GM11168 (cell line): ENCODE measurements around the gene CISD3.

ENCODE experiments used
- in situ Hi-C: fragments of 300-500 bp; cut with MboI; formaldehyde crosslinking; loops from one replicate; pipeline ENCODE4 v1.12.0; 2022; ENCODE audit warnings: low sequenced_read_pairs; ENCODE audit not compliant: unreplicated experiment

CISD3 gene

DNA sequence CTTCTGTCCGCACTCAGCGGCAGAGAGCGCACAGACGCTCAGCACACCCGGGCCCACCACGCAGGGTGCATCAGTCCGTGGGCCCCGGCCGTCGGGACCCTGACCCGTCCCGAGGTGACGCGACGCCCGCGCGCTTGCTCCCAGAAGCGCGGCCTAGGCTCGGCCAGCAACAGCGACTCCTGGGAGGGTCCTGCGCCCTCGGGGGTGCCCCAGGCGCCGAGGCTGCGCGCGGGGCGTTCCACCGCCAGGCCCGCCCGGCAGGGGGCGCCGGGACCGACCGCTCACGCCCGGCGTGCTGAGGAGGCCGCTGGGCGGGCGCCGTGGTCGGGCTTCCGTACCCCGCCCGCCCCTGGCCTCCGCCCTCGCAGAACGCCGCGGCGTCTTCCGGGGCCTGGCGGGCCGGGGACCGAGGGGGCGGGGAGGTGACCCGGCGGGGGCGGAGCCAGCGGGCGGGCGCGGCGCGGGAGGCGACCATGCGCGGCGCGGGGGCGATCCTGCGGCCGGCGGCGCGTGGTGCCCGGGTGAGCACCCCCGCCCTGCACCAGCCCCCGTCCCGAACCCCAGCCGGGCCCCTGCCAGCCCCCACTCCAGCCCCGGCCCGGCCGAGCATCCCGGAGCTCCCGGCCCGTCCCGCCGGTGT, at the start of gene CISD3:
Gene CISD3, plus strand, starts transcription at position 456 of the 640 bp plus-strand sequence. Its CDS starts 18 bp downstream, at position 474.
- in situ Hi-C loops, result loop anchor here (5.0 kb wide), 1 partner anchor 53 kb away; no protein-coding TSS in a partner anchor

GRCh38 chr17:38681096-38681495, 49.0 kb upstream of the CISD3 start:
- in situ Hi-C loops, result no loop called here

- in situ Hi-C loops, result no loop called here
Measured at GRCh38 chr17:38685491-38685890, 44.6 kb upstream of the CISD3 start.

DNA sequence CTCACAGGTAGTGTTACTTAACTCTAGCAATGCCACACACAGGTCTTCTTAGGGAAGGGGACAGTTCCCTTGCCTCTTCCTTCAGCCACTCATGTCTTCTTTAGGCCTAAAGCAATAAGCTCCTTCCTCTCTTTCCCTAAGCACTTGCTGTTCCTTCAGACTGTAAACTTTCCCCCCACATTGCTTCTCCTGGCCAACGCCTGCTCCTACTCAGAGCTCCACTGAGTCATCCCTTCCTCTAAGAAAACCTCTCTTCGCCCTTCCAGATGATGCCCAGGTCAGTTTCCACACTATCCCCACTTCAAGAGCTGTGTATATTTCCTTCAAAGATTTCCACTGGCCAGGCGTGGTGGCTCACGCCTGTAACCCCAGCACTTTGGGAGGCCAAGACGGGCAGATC, 42.9 kb upstream of the CISD3 start:
- in situ Hi-C loops, result no loop called here

DNA sequence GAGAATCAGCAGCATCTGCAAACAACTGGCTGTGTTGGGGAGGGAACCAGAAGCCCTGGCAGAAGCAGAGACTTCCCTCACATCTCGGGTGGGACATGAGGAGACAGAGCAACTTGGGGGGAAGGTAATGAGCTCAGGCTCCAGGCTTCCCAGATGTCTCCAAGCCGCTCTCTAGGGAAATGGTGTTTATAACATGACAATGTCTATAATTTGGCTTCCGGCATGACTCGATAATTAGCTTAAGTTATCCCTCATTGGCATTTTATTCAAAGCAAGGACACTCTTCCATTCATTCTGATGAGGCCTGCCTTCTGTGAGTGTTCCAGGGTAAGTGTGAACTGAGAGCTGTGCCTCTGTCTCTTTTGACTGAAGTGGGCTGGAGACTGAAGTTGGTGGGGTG, 39.8 kb upstream of the CISD3 start:
- in situ Hi-C loops, result no loop called here

GRCh38 chr17:38691154-38691553, 39.0 kb upstream of the CISD3 start:
- in situ Hi-C loops, result no loop called here

DNA sequence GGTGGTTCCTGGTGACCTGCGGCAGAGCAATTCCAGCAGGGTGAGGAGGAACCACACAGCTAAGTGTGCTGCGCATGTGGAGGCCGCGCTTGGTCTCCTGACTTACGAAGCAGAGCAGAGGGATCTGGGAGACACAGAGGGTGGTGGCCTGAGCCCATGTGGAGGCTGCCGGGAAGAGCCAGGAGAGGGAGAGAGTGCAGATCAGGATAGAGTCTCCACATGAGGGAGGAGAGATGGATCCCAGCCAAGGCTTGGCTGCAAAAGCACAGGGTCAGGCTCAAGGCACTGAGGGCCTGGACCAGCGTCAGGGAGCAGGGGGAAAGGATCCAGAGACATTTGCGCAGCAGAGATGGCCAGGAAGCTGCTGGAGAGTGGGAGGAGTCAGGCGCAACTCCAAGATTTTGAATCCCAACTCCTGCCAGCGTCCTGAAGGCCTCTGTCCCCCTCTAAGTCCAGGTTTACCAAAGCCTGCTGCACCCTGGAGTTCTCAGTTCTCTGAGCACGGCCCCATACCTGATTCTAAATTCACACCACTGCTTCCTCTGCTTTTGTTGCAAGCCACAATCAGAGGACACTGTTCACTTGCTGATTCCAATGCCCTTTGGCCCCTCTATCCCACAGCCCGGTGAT, 36.3 kb upstream of the CISD3 start:
- in situ Hi-C loops, result no loop called here

DNA sequence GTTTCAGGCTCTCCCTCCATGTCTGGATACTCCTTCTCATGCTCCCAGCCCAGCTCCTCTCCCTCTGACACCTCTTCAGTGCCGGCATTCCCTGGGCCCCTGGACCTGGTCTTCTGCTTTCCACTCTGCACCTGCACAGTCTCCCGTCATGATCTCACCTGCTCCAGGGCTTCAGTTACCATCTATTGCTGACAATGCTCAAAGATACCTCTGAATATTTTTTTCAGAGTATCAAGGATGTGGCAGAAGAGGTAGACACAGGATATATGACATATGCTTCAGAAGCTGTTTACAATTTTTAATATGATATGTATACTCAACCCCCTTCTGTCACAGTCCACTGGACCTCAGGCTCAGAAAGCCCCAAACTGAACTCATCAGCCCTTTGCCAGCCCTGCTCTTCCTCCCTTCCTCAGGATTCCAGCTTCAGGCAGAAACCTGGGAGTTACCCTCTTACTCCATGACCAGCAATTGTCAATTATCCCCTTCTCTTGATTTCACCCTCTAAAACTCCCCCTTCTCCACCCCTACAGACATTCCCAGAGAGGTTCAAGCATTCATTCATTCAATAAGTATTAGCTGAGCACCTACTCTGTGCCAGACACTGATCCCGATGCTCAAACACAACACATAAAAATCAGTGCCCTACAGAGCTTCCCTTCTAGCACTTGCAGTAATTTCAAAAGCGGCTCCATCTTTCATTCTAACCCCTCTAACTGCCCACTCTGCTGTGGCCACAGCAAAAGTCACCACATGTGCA, 32.9 kb upstream of the CISD3 start:
- in situ Hi-C loops, result no loop called here

DNA sequence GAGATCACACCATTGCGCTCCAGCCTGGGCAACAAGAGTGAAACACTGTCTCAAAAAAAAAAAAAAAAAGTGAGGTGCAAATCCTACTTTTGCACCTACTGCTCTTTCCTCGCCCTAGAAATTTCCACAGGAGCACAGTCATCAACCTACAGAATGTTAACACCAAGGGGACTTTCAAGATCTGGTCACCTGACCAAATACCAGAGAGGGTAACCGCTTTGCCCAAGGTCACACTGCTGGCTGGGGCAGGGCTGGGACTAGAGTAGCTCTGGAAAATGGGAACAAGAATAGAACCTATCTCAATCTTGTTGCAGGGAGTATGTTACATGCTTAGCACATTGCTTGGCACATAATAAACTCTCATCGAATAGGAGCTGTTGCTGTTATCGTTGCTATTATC, 31.4 kb upstream of the CISD3 start:
- in situ Hi-C loops, result no loop called here

- in situ Hi-C loops, result no loop called here
Measured at GRCh38 chr17:38701504-38702165, 28.5 kb upstream of the CISD3 start.

- in situ Hi-C loops, result no loop called here
Measured at GRCh38 chr17:38702166-38702915, 27.8 kb upstream of the CISD3 start.

GRCh38 chr17:38702916-38703741, 27.0 kb upstream of the CISD3 start:
- in situ Hi-C loops, result no loop called here

DNA sequence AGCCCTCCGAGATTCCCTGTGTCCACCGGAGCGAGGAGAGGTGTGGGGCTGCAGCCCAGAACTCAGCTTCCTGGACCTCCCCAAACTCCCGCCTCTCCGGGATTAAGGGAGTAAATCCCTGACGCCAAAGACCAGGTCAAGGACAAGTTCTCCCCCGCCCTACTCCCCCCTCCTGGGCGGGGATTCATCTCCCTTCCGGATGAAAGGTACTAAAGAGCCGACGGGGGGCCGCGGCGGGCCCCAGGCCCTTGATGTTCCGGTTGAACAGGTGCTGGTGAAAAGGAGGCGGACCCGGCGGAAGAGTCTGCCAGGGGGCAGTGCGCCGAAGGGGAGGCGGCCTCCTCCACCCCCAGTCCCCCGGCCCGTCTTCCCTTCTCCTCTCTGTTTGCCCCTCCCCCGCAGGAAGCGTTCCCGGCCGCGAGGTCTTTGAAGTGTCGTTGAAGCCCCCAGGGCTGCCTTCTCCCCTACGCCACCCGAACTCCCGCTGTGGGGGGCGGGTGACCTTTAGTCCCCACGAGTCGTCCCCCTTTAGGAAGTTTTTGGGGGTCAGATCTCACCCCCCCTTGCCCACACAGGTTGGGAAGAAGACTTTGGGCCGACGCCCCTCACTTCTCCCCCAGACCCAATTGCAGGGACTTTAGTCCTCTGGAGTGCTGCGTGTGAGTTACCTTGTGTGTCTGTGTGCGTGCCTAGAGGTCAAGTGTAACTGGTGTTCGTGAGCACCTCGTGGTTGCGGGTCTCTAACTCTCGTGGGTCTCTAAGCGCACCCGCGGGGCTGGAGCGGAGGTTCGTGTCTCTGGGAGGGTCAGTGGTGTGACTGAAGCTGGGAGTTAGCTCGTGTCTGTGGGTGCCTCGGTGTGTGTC, 26.2 kb upstream of the CISD3 start:
- in situ Hi-C loops, result no loop called here

DNA sequence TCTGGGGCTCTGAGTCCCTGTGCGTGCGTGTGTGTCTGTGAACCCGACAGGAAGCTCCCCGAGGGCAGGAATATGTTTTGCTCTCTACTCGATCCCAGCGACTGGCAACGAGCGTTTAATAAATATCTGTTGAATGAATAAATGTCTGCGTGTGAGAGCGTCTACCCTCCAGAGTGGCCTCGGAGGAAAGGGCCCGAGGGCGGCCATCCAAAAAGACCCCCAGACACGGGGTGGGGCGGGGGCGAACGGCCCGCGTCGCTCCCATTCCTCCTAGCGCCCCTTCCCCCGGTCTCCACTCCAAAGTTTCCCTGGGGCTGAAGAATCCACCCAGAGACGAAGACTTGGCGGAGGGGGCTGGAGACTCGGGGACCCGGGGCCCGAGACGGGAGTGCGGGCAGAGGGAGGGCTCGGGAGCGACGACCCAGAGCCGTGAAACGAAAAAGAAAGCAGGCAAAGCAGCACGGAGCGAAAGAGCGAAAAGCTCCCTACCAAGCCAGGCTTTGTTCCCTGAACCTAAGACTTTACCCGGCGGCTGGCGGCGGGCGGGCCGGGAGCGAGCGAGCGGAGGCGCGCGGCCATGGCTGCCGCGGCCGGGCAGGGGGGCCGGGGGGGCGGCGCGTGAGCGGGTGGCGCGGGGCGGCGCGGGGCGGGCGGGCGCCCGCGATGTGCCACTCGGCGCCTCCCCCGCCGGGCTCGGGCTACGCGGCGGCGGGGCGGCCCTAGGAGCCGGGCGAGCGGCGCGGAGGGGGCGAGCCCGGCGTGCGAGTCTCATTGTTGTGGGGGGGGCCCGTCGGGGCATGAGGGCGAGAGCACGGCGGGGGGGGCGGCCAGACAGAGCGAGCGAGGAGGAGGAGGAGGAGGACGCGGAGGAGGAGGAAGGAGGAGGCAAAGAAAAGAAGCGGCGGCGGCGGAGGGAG, 25.3 kb upstream of the CISD3 start, which contains the start of gene MLLT6:
Gene MLLT6, plus strand, starts transcription at position 668 of the 917 bp plus-strand sequence. CDS start 360 bp downstream, outside the sequence.
- in situ Hi-C loops, result no loop called here

DNA sequence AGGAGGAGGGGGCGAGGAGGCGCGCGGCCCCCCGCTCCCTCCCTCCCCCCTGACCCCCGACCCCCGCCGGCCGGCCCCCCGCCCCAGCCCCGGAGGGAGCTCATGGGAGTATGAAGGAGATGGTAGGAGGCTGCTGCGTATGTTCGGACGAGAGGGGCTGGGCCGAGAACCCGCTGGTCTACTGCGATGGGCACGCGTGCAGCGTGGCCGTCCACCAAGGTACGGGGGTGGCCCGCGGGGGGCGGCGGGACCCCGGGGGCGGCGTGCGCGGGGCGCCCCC, 24.7 kb upstream of the CISD3 start:
- in situ Hi-C loops, result no loop called here

DNA sequence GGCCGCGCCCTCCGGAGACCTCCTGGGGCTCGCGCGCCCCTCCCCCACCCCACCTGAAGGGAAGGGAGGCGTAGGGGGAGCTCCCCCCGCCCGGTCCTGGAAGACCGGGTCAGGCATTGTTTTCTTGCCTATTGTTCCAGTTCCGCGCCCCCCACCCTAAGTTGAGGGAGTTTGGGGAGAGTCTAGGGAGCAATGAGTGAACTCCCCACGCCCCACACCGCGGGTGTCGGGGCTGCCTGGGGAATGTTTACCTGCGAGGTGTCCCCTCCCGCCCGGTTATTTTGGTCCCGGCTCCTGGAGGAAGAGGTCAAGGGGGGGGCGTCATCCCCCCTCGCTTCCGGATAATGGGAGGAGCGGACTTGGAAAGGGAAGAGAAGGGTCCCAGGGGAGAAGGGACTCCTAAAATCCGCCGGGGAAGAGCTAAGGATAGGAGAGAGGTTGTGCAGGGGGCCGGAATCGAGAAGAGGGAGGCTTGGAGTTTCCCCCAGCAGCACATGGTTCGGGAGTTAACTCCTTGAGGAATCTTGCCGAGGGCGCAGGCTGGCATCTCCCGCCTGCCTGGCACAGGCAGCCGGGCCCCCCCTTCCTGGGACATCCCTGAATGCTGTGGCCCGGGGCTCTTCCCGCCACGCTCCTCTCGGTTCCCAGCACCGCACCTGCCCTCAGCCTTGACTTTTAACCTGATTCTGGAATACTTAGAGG, 24.2 kb upstream of the CISD3 start:
- in situ Hi-C loops, result no loop called here
